GM12874 (cell line): ENCODE data around the gene ATN1.

Experiments
- CTCF ChIP-seq: IDR thresholded peaks from 2 replicates; pipeline ENCODE4 v1.5.1; 2011; ENCODE audit warnings: low read depth, mild to moderate bottlenecking, control low read depth, low read length, moderate library complexity; ENCODE audit not compliant: insufficient read depth

ATN1 gene

DNA sequence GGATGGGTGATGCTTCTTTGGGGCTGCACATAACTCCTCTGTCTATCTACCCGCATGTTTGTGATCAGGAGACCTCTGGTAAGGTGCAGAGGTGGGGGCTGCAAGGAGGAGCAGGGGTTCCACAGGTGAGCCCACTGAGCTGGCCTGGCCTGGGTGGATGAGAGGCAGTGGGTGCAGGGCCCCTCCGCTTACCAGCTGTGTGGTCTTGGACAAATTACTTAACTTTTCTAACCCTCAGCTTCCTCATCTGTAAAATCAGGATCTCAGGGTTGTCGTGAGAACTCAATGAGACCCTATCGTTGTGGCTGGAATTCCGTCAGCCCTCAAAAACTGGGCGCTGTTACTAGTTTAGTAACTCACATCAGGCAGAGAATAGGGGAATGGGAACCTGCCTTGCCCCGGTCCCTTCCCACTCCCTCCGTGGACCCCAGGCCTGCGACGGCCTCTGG, 30.9 kb downstream of the ATN1 start:
- no peak for TF ChIP-seq CTCF

DNA sequence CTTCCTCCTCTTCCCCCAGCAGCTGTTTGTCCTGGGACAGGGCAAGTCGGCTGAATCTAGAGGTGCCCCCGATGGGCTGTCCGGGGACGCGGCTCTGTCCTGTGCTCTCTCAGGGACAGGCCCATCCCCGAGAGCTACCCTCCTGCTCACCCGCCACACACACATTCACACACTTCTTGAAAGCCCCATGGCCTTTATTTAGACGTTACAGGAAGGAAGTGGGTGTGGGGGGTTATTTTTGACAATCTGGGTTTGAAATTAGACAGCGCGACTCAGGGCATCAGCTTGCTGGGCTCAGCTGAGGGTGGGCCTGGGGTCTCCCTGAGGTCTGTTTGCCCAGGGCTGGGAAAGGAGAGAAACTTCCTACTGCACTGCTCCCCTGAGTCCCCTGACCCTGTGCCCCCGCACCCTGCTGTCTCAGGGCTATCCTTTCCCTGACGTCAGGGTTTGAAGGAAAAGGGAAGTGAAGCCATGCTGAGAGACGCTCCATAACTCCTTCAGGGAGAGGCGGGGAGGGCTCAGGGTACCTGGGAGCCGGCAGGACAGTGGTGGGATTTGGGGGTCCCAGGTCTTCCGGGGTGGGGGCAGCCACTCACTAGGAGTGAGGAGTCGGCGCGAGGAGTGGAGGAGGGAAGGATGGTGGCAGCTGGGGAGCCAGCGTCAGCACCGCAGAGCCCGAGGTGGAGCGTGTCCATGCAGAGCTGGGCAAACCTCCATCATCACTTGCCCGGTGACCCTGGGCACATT, 31.5 kb downstream of the ATN1 start:
- no peak for TF ChIP-seq CTCF

- TF ChIP-seq CTCF: no peak
Measured at GRCh38 chr12:6959805-6960592, 32.2 kb downstream of the ATN1 start.

- peak; percentile 48 for TF ChIP-seq CTCF
Measured at GRCh38 chr12:6960593-6961277, 33.0 kb downstream of the ATN1 start.

GRCh38 chr12:6961278-6961694, 33.5 kb downstream of the ATN1 start:
- no peak for TF ChIP-seq CTCF

DNA sequence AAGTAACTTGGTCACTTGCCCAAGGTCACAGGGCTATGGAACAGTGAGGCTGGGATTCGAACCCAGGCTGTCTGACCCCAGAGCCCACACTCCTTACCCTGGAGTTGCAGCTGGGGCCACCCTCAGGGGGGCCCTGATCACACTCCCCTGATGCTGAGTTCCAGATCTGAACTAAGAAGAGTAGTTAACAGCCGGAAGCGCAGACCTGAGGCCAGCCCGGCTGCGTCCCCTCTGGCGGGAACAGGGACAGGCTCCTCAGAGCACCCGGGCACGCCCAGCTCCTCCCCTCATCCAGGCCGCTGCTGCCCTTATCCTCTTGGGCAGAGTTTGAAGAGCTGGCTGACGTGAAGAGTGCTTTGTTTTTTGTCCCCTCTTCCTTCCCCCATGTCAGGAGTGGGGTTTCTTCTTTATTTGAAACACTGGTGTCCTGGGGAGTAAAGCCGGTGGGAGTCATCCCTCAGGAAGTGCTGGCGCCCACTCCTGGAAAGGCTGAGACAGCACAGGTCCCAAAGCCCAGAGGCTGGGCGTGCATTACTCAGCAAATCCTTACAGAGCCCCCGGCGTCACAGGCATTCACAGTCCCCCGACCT, 34.0 kb downstream of the ATN1 start:
- peak; percentile 23 for TF ChIP-seq CTCF
